SK-N-SH (cell line): ENCODE data around the gene LINGO3. TPM values are rescaled to one million over a fixed set of nuclear protein-coding genes. Genes with fewer than 3 reads are reported as not detected.

Source experiments
- CTCF ChIA-PET: fragments of 300-600, 350-600 bp; formaldehyde crosslinking; extraction: SDS; loops from one replicate; lab custom pipeline; 2021; lab: Yijun Ruan, JAX
- POLR2A ChIA-PET: fragments of 350-600 bp; sonication (Branson Sonifier 250); formaldehyde crosslinking; extraction: SDS; loops from one replicate; lab custom pipeline; 2020; ENCODE audit warnings: antibody characterized with exemption, inconsistent platforms; lab: Yijun Ruan, JAX
- DNase-seq: peaks from one replicate; pipeline ENCODE4 v3.0.0; 2012
- H2AFZ ChIP-seq: fragments of 200-600 bp; sonication (generic); 2 replicates; pipeline ENCODE4 v1.8.1; 2016; ENCODE audit warnings: antibody characterized with exemption, mild to moderate bottlenecking, low read depth
- H3F3A ChIP-seq: fragments of 200-600 bp; sonication (generic); replicated peaks from 2 replicates; pipeline ENCODE3; 2016; ENCODE audit warnings: antibody characterized with exemption, mild to moderate bottlenecking; ENCODE audit not compliant: insufficient read depth
- H3K27ac ChIP-seq, 2 experiments: fragments of 200-500 bp in 1 of 2; fragments of 200-600 bp in 1 of 2; sonication (Bioruptor generic) in 1 of 2; sonication (generic), shearing (Covaris generic) in 1 of 2; 2 replicates each; pipeline versions ENCODE4 v1.5.1 to v1.6.1; 2014 to 2016; ENCODE audit warnings: low read depth in 2 of 2, inconsistent platforms in 1 of 2, low read length in 1 of 2, mild to moderate bottlenecking in 1 of 2, mixed read lengths in 1 of 2
- H3K27me3 ChIP-seq: fragments of 200-600 bp; sonication (generic), shearing (Covaris generic); 2 replicates; pipeline ENCODE4 v1.6.1; 2016; ENCODE audit warnings: mixed run types; ENCODE audit not compliant: insufficient read depth
- H3K36me3 ChIP-seq, 2 experiments: fragments of 200-500 bp in 1 of 2; fragments of 200-600 bp in 1 of 2; sonication (Bioruptor generic) in 1 of 2; sonication (generic) in 1 of 2; replicated peaks in 1 of 2; 2 replicates each; pipeline versions ENCODE3 to v1.5.1; 2014 to 2016; ENCODE audit warnings: low read length in 1 of 2, mild to moderate bottlenecking in 1 of 2; ENCODE audit not compliant: insufficient read depth in 2 of 2, control insufficient read depth in 1 of 2
- H3K4me1 ChIP-seq, 2 experiments: fragments of 200-500 bp in 1 of 2; fragments of 200-600 bp in 1 of 2; sonication (Bioruptor generic) in 1 of 2; sonication (generic), shearing (Covaris generic) in 1 of 2; 2 replicates each; pipeline versions ENCODE4 v1.5.1 to v1.6.1; 2014 to 2016; ENCODE audit warnings: low read depth in 1 of 2, low read length in 1 of 2, mixed run types in 1 of 2; ENCODE audit not compliant: insufficient read depth in 2 of 2, control insufficient read depth in 1 of 2
- H3K4me2 ChIP-seq: fragments of 200-600 bp; sonication (generic), shearing (Covaris generic); 2 replicates; pipeline ENCODE4 v1.6.1; 2017; ENCODE audit warnings: mixed run types
- H3K4me3 ChIP-seq, 2 experiments: fragments of 200-500 bp in 1 of 2; fragments of 200-600 bp in 1 of 2; sonication (Bioruptor generic) in 1 of 2; sonication (generic), shearing (Covaris generic) in 1 of 2; 2 replicates each; pipeline versions ENCODE4 v1.5.1 to v1.8.1; 2014 to 2016; ENCODE audit warnings: low read depth in 2 of 2, inconsistent platforms in 1 of 2, low read length in 1 of 2, mild to moderate bottlenecking in 1 of 2, mixed read lengths in 1 of 2, moderate library complexity in 1 of 2
- H3K79me2 ChIP-seq: fragments of 200-600 bp; sonication (generic); 2 replicates; pipeline ENCODE4 v1.8.1; 2017; ENCODE audit warnings: mild to moderate bottlenecking; ENCODE audit not compliant: insufficient read depth
- H3K9ac ChIP-seq: fragments of 200-600 bp; sonication (generic); 2 replicates; pipeline ENCODE4 v1.6.1; 2017; ENCODE audit warnings: mixed run types
- H3K9me2 ChIP-seq: fragments of 200-600 bp; sonication (generic); 2 replicates; pipeline ENCODE4 v1.6.1; 2017; ENCODE audit warnings: mixed run types
- H3K9me3 ChIP-seq: fragments of 200-600 bp; sonication (generic); 2 replicates; pipeline ENCODE4 v1.6.1; 2017; ENCODE audit warnings: mixed run types, mild to moderate bottlenecking, moderate library complexity
- H4K20me1 ChIP-seq: fragments of 200-600 bp; sonication (generic); 2 replicates; pipeline ENCODE4 v1.6.1; 2017; ENCODE audit warnings: mild to moderate bottlenecking, mixed run types; ENCODE audit not compliant: insufficient read depth
- MAX ChIP-seq: IDR thresholded peaks from 2 replicates; pipeline ENCODE4 v1.4.0; 2012; ENCODE audit warnings: low read depth
- NRF1 ChIP-seq: IDR thresholded peaks from 2 replicates; pipeline ENCODE4 v1.6.1; 2012; ENCODE audit warnings: low read depth, mild to moderate bottlenecking, low read length
- REST ChIP-seq: IDR thresholded peaks from 2 replicates; pipeline ENCODE4 v1.6.1; 2012; ENCODE audit warnings: mild to moderate bottlenecking, low read depth, low read length, moderate library complexity
- TCF12 ChIP-seq: IDR thresholded peaks from 2 replicates; pipeline ENCODE4 v1.4.0; 2012
- TEAD4 ChIP-seq: IDR thresholded peaks from 2 replicates; pipeline ENCODE4 v1.4.0; 2012; ENCODE audit warnings: mild to moderate bottlenecking, borderline replicate concordance; ENCODE audit not compliant: insufficient read depth
- WGBS: methylation state at CpG from one replicate; pipeline ENCODE4 v1.1.6; 2017; ENCODE audit warnings: low lambda C conversion rate; 5-methylcytosine and 5-hydroxymethylcytosine counted together
- polyA plus RNA-seq, 3 experiments: library from polyadenylated mRNA; depleted of rRNA; stranded (reverse); fragments of >200 nt; gene quantifications; 2 replicates each; pipeline ENCODE4 v1.2.3, GENCODE V29; 2012

LINGO3 gene
- polyA plus RNA-seq, 1 of the 3 experiments (the other 2 are of a cell fraction) = not detected

- H3K9me2 ChIP-seq = no peaks in the 10 kb centered on the region
- no peak overlapping the region for H3K4me3 ChIP-seq
- H3K9ac ChIP-seq = no peak overlapping the region
- H3K4me1 ChIP-seq = peaks cover 0 to 8% of the 10 kb centered on the region in 2 experiments; a peak in 1 of 4 replicates
- peaks cover 5% of the 10 kb centered on the region; the same call in 1 of the 2 replicates for H3K27me3 ChIP-seq
- TF ChIP-seq TEAD4 (no peak), REST (no peak)
- TF ChIP-seq, all 33 proteins: peak for 0
- ChIA-PET CTCF (interaction anchor here (0.6 to 2.7 kb wide), 5 partner anchors 10 to 354 kb away, joined by 3 to 20 read pairs (median 5); no protein-coding TSS in a partner anchor), POLR2A (no interaction called here)
- no peak overlapping the region for H2AFZ ChIP-seq
- H3K4me2 ChIP-seq = no peak overlapping the region
- H3K79me2 ChIP-seq = no peaks in the 10 kb centered on the region
- no peaks in the 10 kb centered on the region for H3K9me3 ChIP-seq
- H3K27ac ChIP-seq = no peak overlapping the region
- 91% methylated on average over 8 of the region's 8 CpGs for WGBS
- H3K36me3 ChIP-seq = no peaks in the 10 kb centered on the region
- peaks cover 6% of the 10 kb centered on the region for H3F3A ChIP-seq
- DNase-seq = no peak
- H4K20me1 ChIP-seq = 0 out of 2 replicates have a peak, but pooled peaks cover 2% of the 10 kb centered on the region
Observed at GRCh38 chr19:2283835-2284507, 24.0 kb downstream of the LINGO3 start.

DNA sequence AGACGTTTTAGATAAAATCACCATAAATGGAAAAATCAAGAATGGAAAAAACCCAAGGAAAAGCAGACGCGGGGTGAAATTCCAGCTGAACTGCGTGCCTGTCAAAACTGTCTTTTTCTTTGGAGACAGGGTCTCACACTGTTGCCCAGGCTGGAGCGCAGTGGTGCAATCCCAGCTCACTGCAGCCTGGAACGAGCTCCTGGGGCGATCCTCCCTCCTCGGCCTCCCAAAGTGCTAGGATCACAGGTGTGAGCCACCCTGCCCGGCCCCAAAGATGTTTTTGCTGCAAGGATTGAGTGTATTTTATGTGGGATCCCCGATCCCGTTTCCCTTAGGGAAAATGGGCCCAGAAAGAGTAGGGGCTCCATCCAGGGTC lies 25.1 kb downstream of the LINGO3 start:
- POLR2A ChIA-PET = no interaction called here
- H3K36me3 ChIP-seq = no peaks in the 10 kb centered on the region
- H3K27me3 ChIP-seq = no peaks in the 10 kb centered on the region
- no peak overlapping the region for H3K27ac ChIP-seq
- H3F3A ChIP-seq = peaks cover 6% of the 10 kb centered on the region
- 49% methylated on average over 5 of the region's 11 CpGs for WGBS
- no peak overlapping the region; the same call in 1 of the 2 replicates for H3K4me2 ChIP-seq
- TF ChIP-seq REST (no peak), TCF12 (no peak), NRF1 (no peak), MAX (no peak)
- peaks cover 4% of the 10 kb centered on the region; the same call in 1 of the 2 replicates for H3K79me2 ChIP-seq
- H2AFZ ChIP-seq = no peak overlapping the region
- no peak overlapping the region for H3K4me3 ChIP-seq
- H3K4me1 ChIP-seq = peaks cover 0 to 8% of the 10 kb centered on the region in 2 experiments; a peak in 1 of 4 replicates
- CTCF ChIA-PET = interaction anchor here (1.0 to 2.7 kb wide), 5 partner anchors 8 to 39 kb away, joined by 4 to 20 read pairs (median 5); partner anchors contain the start of gene LINGO3
- no peaks in the 10 kb centered on the region for H3K9me3 ChIP-seq
- no peak for DNase-seq
- H3K9ac ChIP-seq = no peak overlapping the region
- H4K20me1 ChIP-seq = no peaks in the 10 kb centered on the region
- H3K9me2 ChIP-seq = no peaks in the 10 kb centered on the region
